PC-3 (cell line): ENCODE data around the gene SDC4. TPM values are rescaled to one million over a fixed set of nuclear protein-coding genes. Genes with fewer than 3 reads are reported as not detected.
A peak's percentile ranks its signal among the peaks of the same experiment; 100 is the strongest.

Source experiments
- ATAC-seq: fragments of 200-7000 bp; cut with Tn5 transposase; 2 replicates; pipeline ENCODE4 v1.9.1; 2020; ENCODE audit warnings: mild to moderate bottlenecking, moderate library complexity
- BruUV-seq: library from RNA; stranded (reverse); fragments of 400-500 nt; replicated peaks from 2 replicates; lab custom pipeline; 2021; lab: Mats Ljungman, UMichigan
- CTCF ChIA-PET: fragments of 300-600 bp; sonication (Branson Sonifier 250); formaldehyde crosslinking; loops from one replicate; lab custom pipeline; 2022; ENCODE audit warnings: antibody characterized with exemption; lab: Charles Lee
- POLR2A ChIA-PET: fragments of 300-600 bp; sonication (Branson Sonifier 250); formaldehyde crosslinking; loops from one replicate; lab custom pipeline; 2022; ENCODE audit warnings: antibody characterized with exemption; ENCODE audit not compliant: unreplicated experiment; lab: Charles Lee
- DNase-seq: peaks from one replicate; pipeline ENCODE4 v3.0.0-alpha.2; 2015
- H2AFZ ChIP-seq: fragments of 300-600 bp; sonication (generic); 2 replicates; pipeline ENCODE4 v1.6.0; 2016; ENCODE audit warnings: antibody characterized with exemption, low read length
- H3F3A ChIP-seq: fragments of 300-600 bp; sonication (generic); one replicate; pipeline ENCODE4 v1.6.0; 2017; ENCODE audit warnings: antibody characterized with exemption, low read length, control low read depth, mild to moderate bottlenecking; ENCODE audit not compliant: unreplicated experiment
- H3K27ac ChIP-seq: fragments of 300-600 bp; sonication (generic); 2 replicates; pipeline ENCODE4 v1.5.1; 2016; ENCODE audit warnings: mild to moderate bottlenecking, low read length
- H3K27me3 ChIP-seq: fragments of 300-600 bp; sonication (generic); 2 replicates; pipeline ENCODE4 v1.6.1; 2016; ENCODE audit warnings: low read length, mixed read lengths
- H3K36me3 ChIP-seq: fragments of 300-600 bp; sonication (generic); 2 replicates; pipeline ENCODE4 v1.6.1; 2016; ENCODE audit warnings: low read depth, mixed run types, low read length, mixed read lengths
- H3K4me1 ChIP-seq: fragments of 300-600 bp; sonication (generic); 2 replicates; pipeline ENCODE4 v1.5.1; 2016; ENCODE audit warnings: low read length; ENCODE audit not compliant: insufficient read depth
- H3K4me2 ChIP-seq: fragments of 300-600 bp; sonication (generic); 2 replicates; pipeline ENCODE4 v1.6.0; 2016; ENCODE audit warnings: low read length
- H3K4me3 ChIP-seq: fragments of 300-600 bp; sonication (generic); 2 replicates; pipeline ENCODE4 v1.5.1; 2016; ENCODE audit warnings: mild to moderate bottlenecking, low read length, mixed read lengths
- H3K79me2 ChIP-seq: fragments of 300-600 bp; sonication (generic); 2 replicates; pipeline ENCODE4 v1.6.1; 2017; ENCODE audit warnings: low read length, mixed read lengths
- H3K9ac ChIP-seq: fragments of 300-600 bp; sonication (generic); 2 replicates; pipeline ENCODE4 v1.6.0; 2016; ENCODE audit warnings: mild to moderate bottlenecking, low read length
- H3K9me2 ChIP-seq: fragments of 300-600 bp; sonication (generic); replicated peaks from 2 replicates; pipeline ENCODE4 v1.6.1; 2016; ENCODE audit warnings: mixed run types, low read length, mixed read lengths
- H3K9me3 ChIP-seq: fragments of 300-600 bp; sonication (generic); 2 replicates; pipeline ENCODE4 v1.6.1; 2016; ENCODE audit warnings: low read length, mixed read lengths
- H4K20me1 ChIP-seq: fragments of 300-600 bp; sonication (generic); 2 replicates; pipeline ENCODE4 v1.6.1; 2016; ENCODE audit warnings: low read length, mixed read lengths
- CTCF ChIP-seq: fragments of 300-600 bp; sonication (generic); conservative IDR thresholded peaks from 2 replicates; pipeline ENCODE4 v1.5.1; 2017; ENCODE audit warnings: antibody characterized with exemption, low read depth, mild to moderate bottlenecking, low read length
- EZH2 ChIP-seq: fragments of 300-600 bp; sonication (generic); IDR thresholded peaks from one replicate; pipeline ENCODE4 v1.6.1; 2017; ENCODE audit warnings: antibody characterized with exemption, mild to moderate bottlenecking, low read length; ENCODE audit not compliant: unreplicated experiment
- EZH2phosphoT487 ChIP-seq: fragments of 300-600 bp; sonication (generic); IDR thresholded peaks from 2 replicates; pipeline ENCODE4 v1.6.1; 2018; ENCODE audit warnings: mild to moderate bottlenecking, antibody characterized with exemption, low read length, borderline replicate concordance
- intact Hi-C: fragments of 100-400 bp; cut with micrococcal nuclease; formaldehyde crosslinking; loops from 2 replicates; pipeline ENCODE4 v1.9.0; 2023
- total RNA-seq: library from RNA; depleted of rRNA; stranded (reverse); fragments of >200 nt; gene quantifications from 2 replicates; pipeline ENCODE4 v1.2.3, GENCODE V29; 2014

Gene SDC4
- total RNA-seq, 1 experiment from 2014 or later = 134 TPM

- no peaks in the 10 kb centered on the region for H3K27me3 ChIP-seq
Measured at GRCh38 chr20:45342855-45343531, 5.2 kb downstream of the SDC4 start.

GRCh38 chr20:45341939-45342854 lies 6.0 kb downstream of the SDC4 start:
- H2AFZ ChIP-seq = no peak overlapping the region
- no peak for TF ChIP-seq CTCF
- no peak for TF ChIP-seq EZH2
- no peak for TF ChIP-seq EZH2phosphoT487
- H3K79me2 ChIP-seq = peaks cover 97% of the 10 kb centered on the region
- POLR2A ChIA-PET = interaction anchor here (0.5 to 0.6 kb wide), 3 partner anchors 11 to 166 kb away, joined by 3 read pairs; partner anchors contain the start of gene SYS1
- intact Hi-C loops = loop anchor here (10.0 kb wide), 1 partner anchor 433 kb away; no protein-coding TSS in a partner anchor
- peaks cover 97% of the 10 kb centered on the region for H3K4me1 ChIP-seq
- ATAC-seq = peak; percentile 3
- no peaks in the 10 kb centered on the region for H3K27me3 ChIP-seq
- H3F3A ChIP-seq = peaks cover 18% of the 10 kb centered on the region
- DNase-seq = peak; percentile 72
- H3K27ac ChIP-seq = peak overlapping the region; percentile 95
- CTCF ChIA-PET = no interaction called here
- H3K4me3 ChIP-seq = peak overlapping the region; percentile 61
- H3K4me2 ChIP-seq = peak overlapping the region; percentile 98
- no TSS peak for BruUV-seq
- peaks cover 28% of the 10 kb centered on the region for H3K36me3 ChIP-seq
- H3K9me3 ChIP-seq = no peaks in the 10 kb centered on the region
- no peaks in the 10 kb centered on the region for H3K9me2 ChIP-seq
- H4K20me1 ChIP-seq = peaks cover 35% of the 10 kb centered on the region
- H3K9ac ChIP-seq = peak overlapping the region; percentile 82

More at GRCh38 chr20:45342855-45343531, 5.2 kb downstream of the SDC4 start:
- intact Hi-C loops = loop anchor here (10.0 kb wide), 1 partner anchor 432 kb away; no protein-coding TSS in a partner anchor
- Histone ChIP-seq H2AFZ (no peak overlapping the region), H4K20me1 (peaks cover 42% of the 10 kb centered on the region), H3K4me3 (peak overlapping the region; percentile 61), H3K9ac (peak overlapping the region; percentile 82), H3K9me2 (no peaks in the 10 kb centered on the region), H3K4me2 (peak overlapping the region; percentile 98), H3F3A (peaks cover 15% of the 10 kb centered on the region), H3K36me3 (peaks cover 28% of the 10 kb centered on the region), H3K4me1 (peaks cover 89% of the 10 kb centered on the region), H3K27ac (peak overlapping the region; percentile 95), H3K9me3 (no peaks in the 10 kb centered on the region), H3K79me2 (peaks cover 97% of the 10 kb centered on the region)
- TF ChIP-seq EZH2 (no peak), CTCF (no peak), EZH2phosphoT487 (no peak)
- CTCF ChIA-PET = interaction anchor here (1.4 kb wide), 1 partner anchor 20 kb away, joined by 8 read pairs; no protein-coding TSS in a partner anchor
- POLR2A ChIA-PET = no interaction called here
- BruUV-seq = no TSS peak
- no peak for ATAC-seq
- no peak for DNase-seq
